ENCODE measurements around the gene ZNF555.

The ZNF555 gene

DNA sequence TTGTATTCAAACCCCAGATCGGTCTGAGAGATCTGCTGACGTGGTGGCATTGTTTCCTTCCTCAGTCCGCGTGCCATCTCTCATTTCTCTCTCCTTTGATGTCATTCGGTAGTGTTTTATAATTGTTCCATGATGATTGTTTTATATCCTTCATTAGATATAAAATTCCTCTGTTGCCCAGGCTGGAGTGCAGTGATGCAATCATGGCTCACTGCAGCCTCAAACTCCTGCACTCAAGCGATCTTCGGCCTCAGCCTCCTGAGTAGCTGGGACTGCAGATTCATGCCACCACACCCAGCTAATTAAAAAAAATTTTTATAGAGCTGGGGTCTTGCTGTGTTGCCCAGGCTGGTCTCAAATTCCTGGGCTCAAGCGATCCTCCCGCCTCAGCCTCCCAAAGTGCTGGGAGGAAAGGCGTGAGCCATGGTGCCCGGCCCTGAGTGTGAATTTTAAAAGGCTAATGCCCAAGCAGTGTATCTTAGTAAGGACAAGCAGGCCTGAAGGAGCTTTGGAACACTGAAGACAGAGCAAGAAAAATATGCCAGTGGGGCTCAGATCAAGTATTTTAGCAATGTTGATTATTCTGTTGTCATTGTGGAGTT lies 64.7 kb downstream of the ZNF555 start:
- H3K4me3 ChIP-seq (ENCODE audit: low read depth, low read length), result no peak overlapping the region
- TF ChIP-seq CTCF (IDR thresholded peaks at IDR 0.05; ENCODE audit: low read depth, low read length), result no peak
- DNase-seq (ENCODE audit: low read depth, low spot score), result no peak
- in situ Hi-C loops (cut with HindIII; ENCODE audit: low sequenced_read_pairs), result no loop called here

GRCh38 chr19:2906631-2907195 lies 65.4 kb downstream of the ZNF555 start:
- no peak for TF ChIP-seq CTCF (IDR thresholded peaks at IDR 0.05; ENCODE audit: low read depth, low read length)
- no peak overlapping the region for H3K4me3 ChIP-seq (ENCODE audit: low read depth, low read length)
- in situ Hi-C loops (cut with HindIII; ENCODE audit: low sequenced_read_pairs), result no loop called here
- DNase-seq (ENCODE audit: low read depth, low spot score), result no peak

Data from astrocyte of the spinal cord (primary cell).